ELF-1 (cell line): ENCODE measurements around the gene GOLGA8B.
"Not testable (repeated sequence)": the region's sequence is repeated elsewhere in the genome, so short reads cannot be mapped to it uniquely, and the experiment has no call there.

Experiments
- DNase-seq: peaks from one replicate; pipeline ENCODE4 v3.0.0-alpha.2; 2016; ENCODE audit warnings: low read depth, low spot score

GOLGA8B gene, protein sequence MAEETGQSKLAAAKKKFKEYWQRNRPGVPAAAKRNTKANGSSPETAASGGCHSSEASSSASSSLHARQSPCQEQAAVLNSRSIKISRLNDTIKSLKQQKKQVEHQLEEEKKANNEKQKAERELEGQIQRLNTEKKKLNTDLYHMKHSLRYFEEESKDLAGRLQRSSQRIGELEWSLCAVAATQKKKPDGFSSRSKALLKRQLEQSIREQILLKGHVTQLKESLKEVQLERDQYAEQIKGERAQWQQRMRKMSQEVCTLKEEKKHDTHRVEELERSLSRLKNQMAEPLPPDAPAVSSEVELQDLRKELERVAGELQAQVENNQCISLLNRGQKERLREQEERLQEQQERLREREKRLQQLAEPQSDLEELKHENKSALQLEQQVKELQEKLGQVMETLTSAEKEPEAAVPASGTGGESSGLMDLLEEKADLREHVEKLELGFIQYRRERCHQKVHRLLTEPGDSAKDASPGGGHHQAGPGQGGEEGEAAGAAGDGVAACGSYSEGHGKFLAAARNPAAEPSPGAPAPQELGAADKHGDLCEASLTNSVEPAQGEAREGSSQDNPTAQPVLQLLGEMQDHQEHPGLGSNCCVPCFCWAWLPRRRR

DNA sequence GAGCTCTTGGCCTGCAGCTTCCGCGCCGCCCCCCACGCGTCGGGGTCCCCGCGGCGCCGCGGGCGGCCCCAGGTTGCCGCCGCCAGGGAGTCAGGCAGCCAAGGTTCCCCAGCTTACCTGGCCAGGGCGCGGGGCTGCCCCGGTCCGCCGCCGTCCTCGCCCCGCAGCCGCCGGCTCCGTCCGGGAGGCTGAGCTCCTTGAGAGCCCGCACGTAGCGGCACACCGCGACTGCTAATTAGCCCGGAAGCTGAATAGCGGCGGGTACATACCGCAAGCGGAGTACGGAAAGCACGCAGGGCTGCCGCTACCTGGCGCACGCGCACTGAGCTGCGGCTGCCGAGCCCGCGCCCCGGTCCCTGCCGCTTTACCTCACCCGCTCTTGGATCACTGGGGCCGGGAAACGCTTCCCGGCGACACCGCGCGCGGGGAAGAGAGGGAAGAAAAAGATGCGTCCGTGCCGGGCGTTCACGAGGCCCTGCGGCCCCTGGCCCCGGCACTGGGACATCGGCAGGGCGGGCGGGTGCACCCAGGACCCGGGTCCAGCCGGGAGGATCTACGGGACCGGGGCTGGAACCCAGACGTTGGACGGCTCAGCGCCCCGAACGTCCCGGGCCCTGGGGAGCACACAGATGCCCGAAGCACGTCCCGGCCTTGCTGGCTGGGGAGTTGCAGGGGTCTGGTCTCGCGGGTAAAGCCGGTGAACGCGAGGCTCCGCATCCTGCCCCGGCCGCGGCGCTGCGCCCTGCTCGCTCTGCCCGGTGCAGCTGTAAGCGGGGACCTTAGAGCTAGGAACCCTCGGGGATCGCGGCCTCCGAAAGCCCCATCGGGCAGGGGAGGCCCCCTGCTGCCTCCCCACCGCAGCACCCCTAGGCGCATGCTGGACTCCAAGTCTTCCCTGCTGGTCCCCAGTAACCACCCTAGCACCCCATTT lies at the start of gene GOLGA8B:
TSS of gene GOLGA8B (minus strand) at position 253 of the 931 bp plus-strand sequence. CDS start 47,739 bp downstream, outside the sequence.
- DNase-seq, result peak; percentile 86

- DNase-seq, result not testable (repeated sequence)
Observed at GRCh38 chr15:34633165-34633564, 49.7 kb upstream of the GOLGA8B start.

DNA sequence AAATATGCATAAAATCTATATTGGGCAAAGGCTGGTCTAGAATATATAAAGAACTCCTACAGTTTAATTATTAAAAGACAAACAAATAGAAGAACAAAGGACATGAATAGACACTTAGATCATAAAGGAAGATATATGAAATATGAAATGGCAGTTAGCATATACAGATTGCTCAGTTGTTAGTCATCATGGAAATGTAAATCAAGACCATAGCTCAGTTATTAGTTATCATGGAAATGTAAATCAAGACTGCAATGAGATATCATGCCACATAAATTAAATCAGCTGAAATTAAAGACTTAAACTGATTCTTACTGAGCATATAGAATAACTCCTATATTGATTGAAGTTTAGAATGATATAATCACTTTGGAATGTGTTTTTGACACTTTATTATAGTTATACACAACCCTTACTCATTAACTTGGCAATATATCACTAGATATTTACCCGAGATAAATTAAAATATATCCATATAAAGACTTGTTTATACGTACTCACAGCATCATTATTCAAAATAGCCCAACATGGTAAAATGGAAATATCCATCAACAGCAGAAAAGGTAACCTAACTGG lies 45.2 kb upstream of the GOLGA8B start:
- no peak for DNase-seq

DNA sequence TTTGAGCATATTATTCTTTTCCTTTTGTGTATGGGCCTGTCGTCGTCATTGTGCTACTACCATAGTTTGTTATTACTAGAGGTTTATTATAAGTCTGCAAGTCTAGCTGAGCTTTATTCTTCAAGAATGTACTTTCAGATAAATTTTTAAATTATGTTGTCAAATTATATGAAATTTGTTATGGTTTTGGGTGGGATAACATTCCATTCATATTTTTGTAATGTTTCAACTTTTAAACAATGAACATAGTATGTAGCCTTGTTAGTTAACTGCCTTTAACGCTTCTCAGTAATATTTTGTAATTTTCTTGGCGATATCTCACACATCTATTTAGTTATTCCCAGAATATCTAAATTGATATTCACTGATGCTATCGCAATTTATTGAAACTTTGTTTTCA lies 41.6 kb upstream of the GOLGA8B start:
- DNase-seq, result no peak

GRCh38 chr15:34621675-34622074 lies 38.2 kb upstream of the GOLGA8B start:
- no peak for DNase-seq

- DNase-seq, result no peak
Observed at GRCh38 chr15:34620814-34621213, 37.4 kb upstream of the GOLGA8B start.

DNA sequence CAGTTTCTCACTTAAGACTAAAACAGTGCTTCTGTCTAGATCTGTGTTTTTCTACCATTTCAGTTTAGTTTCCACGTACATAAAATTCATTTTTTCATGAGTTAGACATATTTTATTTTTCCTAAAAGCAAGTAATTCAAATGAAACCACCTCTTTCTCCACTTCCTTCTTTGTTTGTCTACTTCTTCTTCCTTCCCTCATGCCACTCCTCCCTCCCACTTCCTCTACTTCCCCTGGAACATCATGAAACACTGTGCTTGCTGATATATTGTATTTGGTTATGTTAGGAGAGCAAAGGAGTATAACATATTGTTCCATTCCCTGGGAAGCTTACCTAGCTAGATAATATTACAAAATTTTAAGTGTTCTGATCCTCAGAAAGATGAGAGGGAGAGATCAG lies 36.7 kb upstream of the GOLGA8B start:
- no peak for DNase-seq

- no peak for DNase-seq
Observed at GRCh38 chr15:34619151-34619550, 35.7 kb upstream of the GOLGA8B start.

DNA sequence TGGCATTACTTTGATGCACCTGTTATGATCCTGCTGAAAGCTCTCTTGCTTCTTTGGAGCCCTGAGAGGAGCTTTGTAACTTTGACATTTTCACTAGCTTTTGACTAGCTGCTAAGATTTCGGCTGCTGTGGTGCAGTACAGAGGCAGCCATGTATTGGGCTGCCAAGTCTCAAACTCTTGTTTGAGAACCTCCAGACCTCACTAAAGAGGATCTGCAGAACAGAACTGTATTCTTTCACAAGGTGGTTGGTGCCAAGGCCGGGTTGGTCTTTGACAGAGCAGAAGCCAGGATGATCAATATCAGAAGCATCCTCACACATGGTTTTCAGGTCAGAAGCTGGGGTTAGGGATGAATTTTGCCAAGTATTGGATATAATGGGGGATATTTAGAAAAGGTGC lies 34.6 kb upstream of the GOLGA8B start:
- DNase-seq, result no peak

GRCh38 chr15:34616613-34617012 lies 33.2 kb upstream of the GOLGA8B start:
- peak; percentile 20 for DNase-seq

GRCh38 chr15:34613997-34614396 lies 30.5 kb upstream of the GOLGA8B start:
- DNase-seq, result no peak

DNA sequence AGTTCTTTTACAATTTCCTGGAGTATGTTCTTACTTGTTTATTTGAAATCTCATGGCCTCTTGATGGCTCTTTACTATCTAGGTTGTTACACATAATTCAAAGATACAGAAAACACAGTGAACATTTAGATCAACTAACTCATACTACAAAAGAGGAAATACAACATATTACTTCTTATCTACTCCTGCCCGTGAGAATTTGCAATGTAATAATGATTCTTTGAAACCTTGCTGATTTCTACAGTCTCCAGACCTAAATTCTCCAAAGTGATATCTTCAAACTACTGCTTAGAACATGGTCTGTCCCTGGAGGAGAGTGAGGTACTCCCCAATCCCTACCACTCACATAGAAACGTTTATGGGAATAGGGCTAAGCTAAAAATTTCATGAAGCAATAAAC lies 29.9 kb upstream of the GOLGA8B start:
- no peak for DNase-seq

DNA sequence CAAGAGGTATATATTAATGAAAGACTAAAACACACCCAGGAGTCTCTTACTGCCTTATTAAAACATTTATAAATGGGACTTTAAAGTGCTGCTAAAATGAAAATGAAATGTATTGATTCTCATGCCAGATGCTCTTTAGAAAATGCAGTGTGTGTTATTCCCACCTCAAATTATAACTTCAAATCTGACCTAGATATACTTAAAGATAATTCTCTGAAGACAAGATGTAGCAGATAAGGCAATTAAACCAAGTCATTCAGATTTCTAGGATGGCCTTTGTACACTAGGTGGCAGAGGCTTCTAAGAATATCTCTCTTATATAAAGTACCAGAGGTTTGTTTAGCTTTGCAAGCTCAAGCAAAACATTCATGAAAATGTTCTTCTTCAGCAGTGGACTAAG lies 26.9 kb upstream of the GOLGA8B start:
- DNase-seq, result no peak

DNA sequence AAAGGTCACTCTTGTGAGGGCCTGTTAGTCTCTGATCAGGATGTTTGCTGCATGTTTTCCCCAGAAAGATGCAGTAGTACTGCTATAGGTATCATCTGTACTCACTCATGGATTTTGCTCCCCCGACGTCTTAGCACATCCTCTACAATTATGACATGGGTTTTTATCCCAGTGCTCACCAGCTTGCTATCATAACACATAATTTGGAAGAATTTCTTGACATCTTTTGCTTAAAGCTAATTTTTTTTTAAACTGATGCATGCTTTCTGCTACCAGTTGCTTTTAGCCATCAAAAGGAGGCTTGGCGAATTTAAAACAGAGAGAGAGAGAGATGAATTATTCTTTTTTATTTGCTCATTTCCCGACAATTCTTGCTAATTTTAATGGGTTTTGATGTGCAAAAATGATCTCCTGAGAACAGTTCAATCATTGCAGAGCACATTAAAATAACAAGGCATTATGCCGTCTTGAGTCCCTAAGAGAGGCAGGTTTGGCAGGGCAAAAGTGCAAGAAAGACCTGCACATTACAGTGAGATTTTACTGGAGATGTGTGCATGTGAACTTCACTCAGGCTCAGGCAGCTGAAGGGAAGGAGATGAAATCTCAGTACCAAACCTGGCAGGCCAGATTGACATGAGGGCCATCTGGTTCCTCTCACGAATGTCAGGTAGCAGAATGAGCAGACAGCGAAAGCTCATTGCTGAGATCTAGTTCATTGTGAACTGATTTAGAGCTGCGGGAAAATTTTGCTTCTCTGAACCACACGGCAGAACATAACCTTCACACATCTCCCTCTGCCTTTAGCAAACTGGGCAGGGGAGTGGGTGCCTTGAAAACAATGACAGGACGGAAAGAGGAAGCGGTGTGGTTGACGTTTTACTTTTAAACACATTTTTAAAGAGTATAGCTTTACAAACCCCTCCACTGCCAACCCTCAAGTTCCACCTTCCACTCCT lies 25.9 kb upstream of the GOLGA8B start:
- DNase-seq, result no peak

DNA sequence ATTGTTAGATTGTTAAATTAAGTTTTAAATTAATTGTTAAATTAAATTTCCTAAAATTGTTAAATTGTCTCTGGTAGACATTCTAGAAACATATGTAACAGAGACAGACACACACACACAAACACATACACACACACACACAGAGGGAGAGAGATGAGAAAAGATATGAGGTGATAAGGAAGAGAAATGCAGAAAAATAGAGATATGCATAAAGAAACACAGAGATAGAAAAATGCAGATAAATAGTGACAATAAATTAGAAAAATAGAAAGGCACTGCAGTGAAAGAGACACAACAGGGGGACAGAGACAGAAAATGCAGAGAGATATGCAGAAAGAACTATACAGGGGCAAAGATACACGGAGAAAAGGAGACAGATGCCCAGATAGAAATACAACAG lies 25.1 kb upstream of the GOLGA8B start:
- no peak for DNase-seq

GRCh38 chr15:34607832-34608231 lies 24.4 kb upstream of the GOLGA8B start:
- no peak for DNase-seq

DNA sequence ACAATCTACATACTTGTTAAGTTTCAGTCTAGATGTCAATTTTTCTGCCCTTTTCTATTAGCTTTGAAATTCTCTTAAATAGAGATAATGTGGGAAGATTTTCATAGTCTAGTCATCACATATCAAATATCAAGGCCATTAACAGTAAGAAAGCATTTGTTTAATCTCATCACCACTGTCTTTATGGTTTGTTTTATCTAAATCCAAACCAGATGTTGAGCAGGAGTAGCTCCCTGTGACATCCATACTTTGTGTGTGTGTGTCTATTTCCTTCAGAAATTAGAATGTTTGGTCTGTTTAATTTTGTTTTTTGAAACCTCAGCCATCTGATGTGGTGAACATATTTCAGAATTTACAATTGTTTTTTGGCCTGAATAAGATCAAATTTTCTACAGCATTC lies 23.1 kb upstream of the GOLGA8B start:
- no peak for DNase-seq

GRCh38 chr15:34606131-34606530 lies 22.7 kb upstream of the GOLGA8B start:
- no peak for DNase-seq

GRCh38 chr15:34603095-34603494 lies 19.6 kb upstream of the GOLGA8B start:
- DNase-seq, result no peak

DNA sequence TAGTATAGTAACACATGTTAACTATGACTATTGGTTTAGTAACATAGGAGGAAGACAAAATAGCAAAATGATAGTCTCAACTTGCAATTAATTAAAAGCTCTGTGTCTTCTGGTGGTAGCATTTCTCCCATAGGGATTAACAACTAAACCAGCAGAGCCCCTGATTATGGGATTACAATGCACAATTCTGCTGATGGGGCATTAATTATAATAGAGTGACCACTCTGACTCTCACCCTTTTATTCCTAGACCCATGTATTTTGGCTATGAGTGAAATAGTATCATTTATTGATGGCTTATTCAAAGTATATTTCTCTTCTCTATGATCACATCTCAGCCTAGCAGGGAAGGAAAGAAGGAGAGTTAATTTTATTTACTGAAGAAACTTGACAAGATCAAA lies 17.5 kb upstream of the GOLGA8B start:
- no peak for DNase-seq
